Ascending aorta (tissue), 2 donors: Measurements from ENCODE around the gene FAM227B. TPM values are rescaled to one million over a fixed set of nuclear protein-coding genes. Genes with fewer than 3 reads are reported as not detected.
"Not testable (repeated sequence)": the region's sequence is repeated elsewhere in the genome, so short reads cannot be mapped to it uniquely, and the experiment has no call there.

ENCODE experiments used
- DNase-seq, 2 donors: peaks; one replicate each; pipeline ENCODE4 v3.0.0-alpha.2; 2019; ENCODE audit warnings: low spot score in 2 of 2
- H3K27ac ChIP-seq, 2 donors: fragments of 200-600 bp; sonication (generic); one replicate each; pipeline ENCODE4 v1.5.1; 2016 to 2017; ENCODE audit warnings: mild to moderate bottlenecking in 1 of 2
- H3K27me3 ChIP-seq: fragments of 200-600 bp; sonication (generic); one replicate; pipeline ENCODE4 v1.5.1; 2017
- H3K36me3 ChIP-seq, 2 donors: fragments of 200-600 bp; sonication (generic); one replicate each; pipeline ENCODE4 v1.5.1; 2016
- H3K4me1 ChIP-seq, 2 donors: fragments of 200-600 bp; sonication (generic); one replicate each; pipeline ENCODE4 v1.5.1; 2016 to 2017; ENCODE audit warnings: mild to moderate bottlenecking in 1 of 2
- H3K4me3 ChIP-seq, 2 donors: fragments of 200-600 bp; sonication (generic); one replicate each; pipeline ENCODE4 v1.5.1; 2016 to 2017; ENCODE audit warnings: mild to moderate bottlenecking in 1 of 2
- H3K9me3 ChIP-seq, 2 donors: fragments of 200-600 bp; sonication (generic); one replicate each; pipeline ENCODE4 v1.5.1; 2016
- CTCF ChIP-seq, 3 experiments: fragments of 200-600 bp in 2 of 3; fragments of 450-650 bp in 1 of 3; sonication (generic) in 2 of 3; IDR thresholded peaks; one replicate each; pipeline ENCODE4 v1.5.1; 2016 to 2019; ENCODE audit warnings: antibody characterized with exemption in 3 of 3, mild to moderate bottlenecking in 1 of 3, moderate library complexity in 1 of 3
- intact Hi-C: fragments of 100-400 bp; cut with DNase I; formaldehyde crosslinking; loops from one replicate; pipeline ENCODE4 v1.15.1; 2023
- total RNA-seq: library from RNA; depleted of rRNA; stranded (reverse); fragments of >200 nt; gene quantifications from one replicate; pipeline ENCODE4 v1.1.0, GENCODE V29; 2016

Gene FAM227B
- total RNA-seq, 1 donor from 2014 or later: not detected

DNA sequence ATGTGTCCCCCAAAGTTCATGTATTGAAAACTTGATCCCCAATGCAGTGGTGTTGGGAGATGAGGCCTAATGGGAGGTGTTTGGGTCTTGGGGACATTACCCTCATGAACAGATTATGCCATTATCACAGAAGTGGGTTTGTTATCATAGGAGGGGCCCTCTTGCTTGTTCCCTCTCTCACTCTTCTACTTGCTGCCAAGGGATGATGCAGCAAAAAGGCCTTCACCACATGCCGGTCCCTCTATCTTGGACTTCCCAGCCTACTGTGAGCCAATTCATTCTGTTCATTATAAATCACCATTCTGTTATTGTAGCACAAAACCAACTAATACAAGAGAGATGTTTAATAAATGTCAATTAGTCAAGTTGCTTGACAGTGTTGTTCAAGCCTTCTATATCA lies 47.2 kb downstream of the FAM227B start:
- no peak overlapping the region for H3K4me3 ChIP-seq
- intact Hi-C loops: no loop called here
- H3K4me1 ChIP-seq: no peaks in the 10 kb centered on the region
- peaks cover 0 to 11% of the 10 kb centered on the region in 2 donors for H3K36me3 ChIP-seq
- no peak for DNase-seq
- no peaks in the 10 kb centered on the region for H3K9me3 ChIP-seq
- no peak for TF ChIP-seq CTCF (IDR thresholded peaks at IDR 0.05)
- no peaks in the 10 kb centered on the region for H3K27me3 ChIP-seq
- H3K27ac ChIP-seq: no peak overlapping the region

- no peak for TF ChIP-seq CTCF (IDR thresholded peaks at IDR 0.05)
- Histone ChIP-seq H3K27ac (no peak overlapping the region), H3K36me3 (peaks cover 0 to 11% of the 10 kb centered on the region in 2 donors), H3K9me3 (no peaks in the 10 kb centered on the region), H3K4me3 (no peak overlapping the region), H3K4me1 (no peaks in the 10 kb centered on the region), H3K27me3 (no peaks in the 10 kb centered on the region)
- DNase-seq: no peak
- intact Hi-C loops: no loop called here
Measured at GRCh38 chr15:49570672-49571071, 49.9 kb downstream of the FAM227B start.

GRCh38 chr15:49570174-49570573 lies 50.4 kb downstream of the FAM227B start:
- Histone ChIP-seq H3K9me3 (no peaks in the 10 kb centered on the region), H3K4me3 (no peak overlapping the region), H3K27ac (no peak overlapping the region), H3K27me3 (no peaks in the 10 kb centered on the region), H3K36me3 (peaks cover 0 to 11% of the 10 kb centered on the region in 2 donors), H3K4me1 (no peaks in the 10 kb centered on the region)
- TF ChIP-seq CTCF (IDR thresholded peaks at IDR 0.05): no peak
- DNase-seq: no peak
- intact Hi-C loops: no loop called here

DNA sequence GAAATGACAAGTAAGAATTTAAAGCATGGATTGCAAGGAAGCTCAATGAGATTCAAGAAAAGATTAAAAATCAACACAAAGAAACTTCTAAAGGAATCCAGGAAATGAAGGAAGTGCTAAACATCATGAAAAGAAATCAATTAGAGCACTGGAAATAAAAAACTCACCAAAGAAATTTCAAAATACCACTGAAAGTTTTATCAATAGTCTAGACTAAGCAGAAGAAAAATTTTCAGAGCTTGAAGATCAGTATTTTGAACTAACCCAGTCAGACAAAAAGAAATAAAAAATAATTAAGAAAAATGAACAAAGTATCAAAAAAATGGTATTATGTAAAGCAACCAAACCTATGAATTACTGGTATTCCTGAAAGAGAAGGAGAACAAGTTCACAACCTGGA lies 60.6 kb downstream of the FAM227B start:
- Histone ChIP-seq H3K4me3 (no peak overlapping the region), H3K9me3 (peaks cover 0 to 47% of the 10 kb centered on the region in 2 donors), H3K4me1 (no peaks in the 10 kb centered on the region), H3K27ac (no peak overlapping the region), H3K36me3 (no peaks in the 10 kb centered on the region), H3K27me3 (no peaks in the 10 kb centered on the region)
- TF ChIP-seq CTCF (IDR thresholded peaks at IDR 0.05): no peak
- no peak for DNase-seq
- intact Hi-C loops: no loop called here

GRCh38 chr15:49558929-49559328 lies 61.7 kb downstream of the FAM227B start:
- H3K27ac ChIP-seq: no peak overlapping the region
- no peak overlapping the region for H3K4me3 ChIP-seq
- no peak for DNase-seq
- intact Hi-C loops: no loop called here
- TF ChIP-seq CTCF (IDR thresholded peaks at IDR 0.05): no peak
- H3K9me3 ChIP-seq: peaks cover 0 to 47% of the 10 kb centered on the region in 2 donors
- no peaks in the 10 kb centered on the region for H3K27me3 ChIP-seq
- no peaks in the 10 kb centered on the region for H3K4me1 ChIP-seq
- H3K36me3 ChIP-seq: no peaks in the 10 kb centered on the region

DNA sequence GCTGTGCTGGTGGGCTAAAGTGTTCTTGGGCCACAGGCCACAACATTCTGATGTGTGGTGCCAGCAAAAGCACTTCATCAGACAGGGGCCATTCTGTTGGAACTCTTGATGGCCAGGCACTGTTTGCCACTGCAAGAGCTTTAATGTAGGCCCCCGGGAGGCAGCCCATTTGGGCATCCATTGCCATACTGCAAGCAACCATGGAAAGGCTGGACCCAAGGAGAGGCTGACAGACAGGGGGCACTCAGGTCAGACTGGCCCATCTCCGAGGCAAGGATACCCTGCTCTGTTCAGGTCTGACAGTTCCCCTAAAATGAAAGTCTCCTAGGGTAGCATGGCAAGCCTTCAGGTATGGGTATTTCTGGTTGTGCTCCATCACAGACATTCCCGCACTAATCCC lies 64.2 kb downstream of the FAM227B start:
- intact Hi-C loops: no loop called here
- no peak for DNase-seq
- H3K4me3 ChIP-seq: no peak overlapping the region
- H3K4me1 ChIP-seq: no peaks in the 10 kb centered on the region
- H3K36me3 ChIP-seq: no peaks in the 10 kb centered on the region
- H3K9me3 ChIP-seq: peaks cover 0 to 22% of the 10 kb centered on the region in 2 donors
- no peak for TF ChIP-seq CTCF (IDR thresholded peaks at IDR 0.05)
- H3K27ac ChIP-seq: no peak overlapping the region
- no peaks in the 10 kb centered on the region for H3K27me3 ChIP-seq

DNA sequence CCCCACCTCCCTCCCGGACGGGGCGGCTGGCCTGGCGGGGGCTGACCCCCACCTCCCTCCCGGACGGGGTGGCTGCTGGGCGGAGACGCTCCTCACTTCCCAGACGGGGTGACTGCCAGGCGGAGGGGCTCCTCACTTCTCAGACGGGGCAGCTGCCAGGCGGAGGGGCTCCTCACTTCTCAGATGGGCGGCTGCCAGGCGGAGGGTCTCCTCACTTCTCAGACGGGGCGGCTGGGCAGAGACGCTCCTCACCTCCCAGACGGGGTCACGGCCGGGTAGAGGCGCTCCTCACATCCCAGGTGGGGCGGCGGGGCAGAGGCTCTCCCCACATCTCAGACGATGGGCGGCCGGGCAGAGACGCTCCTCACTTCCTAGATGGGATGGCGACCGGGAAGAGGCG lies 70.3 kb downstream of the FAM227B start:
- H3K27ac ChIP-seq, H3K27me3 ChIP-seq, H3K4me3 ChIP-seq, H3K9me3 ChIP-seq, H3K36me3 ChIP-seq, DNase-seq, H3K4me1 ChIP-seq, intact Hi-C loops: not testable (repeated sequence)
